HG03521 (cell line): ENCODE data around the gene JAK1.

Source experiments
- ATAC-seq: cut with Tn5 transposase; IDR thresholded peaks from one replicate; pipeline ENCODE4 v1.9.1; 2021; ENCODE audit warnings: mild to moderate bottlenecking, moderate library complexity; ENCODE audit not compliant: unreplicated experiment

Gene JAK1

DNA sequence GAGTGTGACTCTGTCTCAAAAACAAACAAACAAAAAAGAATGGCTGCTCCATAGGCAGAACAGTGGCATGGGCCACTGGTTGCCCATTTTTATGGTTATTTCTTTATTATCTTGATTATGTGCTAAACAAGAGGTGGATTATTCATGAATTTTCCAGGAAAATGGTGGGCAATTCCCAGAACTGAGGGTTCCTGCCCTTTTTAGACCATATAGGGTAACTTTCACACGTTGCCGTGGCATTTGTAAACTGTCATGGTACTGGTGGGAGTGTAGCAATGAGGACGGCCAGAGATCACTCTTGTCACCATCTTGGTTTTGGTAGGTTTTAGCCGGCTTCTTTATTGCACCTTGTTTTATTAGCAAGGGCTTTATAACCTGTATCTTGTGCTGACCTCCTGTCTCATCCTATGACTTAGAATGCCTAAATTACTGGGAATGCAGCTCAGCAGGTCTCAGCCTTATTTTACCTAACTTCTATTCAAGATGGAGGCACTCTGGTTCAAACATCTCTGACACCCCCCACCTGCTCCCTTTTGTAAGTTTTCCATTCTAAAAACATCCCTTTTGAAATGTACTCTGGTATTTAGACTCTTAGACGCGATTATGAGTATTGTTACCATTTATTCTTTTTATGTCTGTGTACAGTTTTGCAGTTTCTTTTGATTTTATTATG is 164.4 kb downstream of the JAK1 start:
- no peak for ATAC-seq

DNA sequence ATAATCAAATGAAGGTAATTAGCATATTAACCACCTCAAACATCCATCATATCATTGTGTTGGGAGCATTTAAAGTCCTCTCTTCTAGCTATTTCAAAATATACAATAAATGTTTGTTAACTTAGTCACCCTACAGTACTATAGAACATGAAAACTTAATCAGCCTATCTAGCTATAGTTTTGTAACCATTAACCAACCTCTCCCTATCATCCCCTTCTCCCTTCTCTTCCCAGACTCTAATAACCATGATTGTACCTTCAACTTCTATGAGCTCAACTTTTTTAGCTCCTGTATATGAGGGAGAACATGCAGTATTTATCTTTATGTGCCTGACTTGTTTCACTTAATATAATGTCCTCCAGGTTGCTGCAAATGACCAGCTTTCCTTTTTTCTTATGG is 167.5 kb downstream of the JAK1 start:
- no peak for ATAC-seq

DNA sequence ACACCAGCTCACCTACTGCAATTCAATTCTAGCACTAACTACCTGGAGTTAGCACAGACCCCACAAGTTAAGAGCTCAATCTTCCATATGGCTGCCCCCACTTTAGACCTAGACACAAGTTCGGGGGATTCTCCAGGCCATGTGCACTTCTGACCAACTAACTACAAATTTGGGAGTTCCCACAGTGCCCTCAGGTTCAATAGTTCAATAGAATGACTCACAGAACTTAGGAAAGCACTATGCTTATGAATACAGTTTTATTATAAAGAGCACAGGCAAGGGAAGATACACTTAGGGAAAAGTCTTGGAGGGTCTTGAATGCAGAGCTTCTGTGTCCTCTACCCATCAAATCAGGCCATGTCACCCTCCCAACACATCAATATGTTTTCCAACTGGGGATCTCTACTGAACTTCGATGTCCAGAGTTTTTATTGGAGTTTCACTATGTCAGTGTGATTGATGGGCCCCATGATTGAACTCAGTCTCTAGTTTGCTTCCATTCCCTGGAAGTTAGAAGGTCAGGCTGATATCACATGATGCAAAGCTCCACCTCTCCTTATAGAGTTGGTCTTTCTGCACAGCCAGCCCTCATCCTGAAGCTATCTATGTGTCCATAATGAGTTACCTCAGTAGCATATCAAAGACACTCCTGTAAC is 175.4 kb downstream of the JAK1 start:
- ATAC-seq, result no peak
